ACC112 (cell line): ENCODE measurements around the gene PRSS38.
"Not testable (repeated sequence)": the region's sequence is repeated elsewhere in the genome, so short reads cannot be mapped to it uniquely, and the experiment has no call there.

Source experiments
- H2AFZ ChIP-seq: fragments of 200-600 bp; sonication (generic); one replicate; pipeline ENCODE4 v1.6.0; 2017; ENCODE audit warnings: antibody characterized with exemption, low read length; ENCODE audit not compliant: unreplicated experiment
- H3K27ac ChIP-seq: fragments of 200-600 bp; sonication (generic); 2 replicates; pipeline ENCODE4 v1.5.1; 2014; ENCODE audit warnings: low read depth, mild to moderate bottlenecking, antibody characterized with exemption, low read length, moderate library complexity
- H3K27me3 ChIP-seq: fragments of 200-600 bp; sonication (generic); 2 replicates; pipeline ENCODE4 v1.6.1; 2014; ENCODE audit warnings: mild to moderate bottlenecking, antibody characterized with exemption, low read length, moderate library complexity, mixed read lengths; ENCODE audit not compliant: insufficient read depth
- H3K36me3 ChIP-seq: fragments of 200-600 bp; sonication (generic); 2 replicates; pipeline ENCODE4 v1.6.1; 2016; ENCODE audit warnings: mild to moderate bottlenecking, antibody characterized with exemption, low read length, moderate library complexity, mixed read lengths; ENCODE audit not compliant: insufficient read depth
- H3K4me1 ChIP-seq: fragments of 200-600 bp; sonication (generic); one replicate; pipeline ENCODE4 v1.6.1; 2016; ENCODE audit warnings: low read length, mixed read lengths; ENCODE audit not compliant: insufficient read depth, unreplicated experiment, control insufficient read depth
- H3K4me3 ChIP-seq: fragments of 200-600 bp; sonication (generic); 2 replicates; pipeline ENCODE4 v1.5.1; 2014; ENCODE audit warnings: mild to moderate bottlenecking, low read depth, low read length
- H3K79me2 ChIP-seq: fragments of 200-600 bp; sonication (generic); one replicate; pipeline ENCODE4 v1.6.0; 2016; ENCODE audit warnings: low read length; ENCODE audit not compliant: control insufficient read depth, unreplicated experiment, insufficient read depth

The PRSS38 gene

GRCh38 chr1:227846265-227846858, 30.9 kb downstream of the PRSS38 start:
- H3K36me3 ChIP-seq: no peaks in the 10 kb centered on the region
- H3K27me3 ChIP-seq: peaks cover 28% of the 10 kb centered on the region
- H3K27ac ChIP-seq: no peak overlapping the region
- H3K4me3 ChIP-seq: no peak overlapping the region
- H2AFZ ChIP-seq: no peak overlapping the region
- no peaks in the 10 kb centered on the region for H3K4me1 ChIP-seq
- no peaks in the 10 kb centered on the region for H3K79me2 ChIP-seq

GRCh38 chr1:227847046-227847445, 31.6 kb downstream of the PRSS38 start:
- H3K79me2 ChIP-seq, H3K4me3 ChIP-seq, H3K4me1 ChIP-seq, H3K27ac ChIP-seq, H3K36me3 ChIP-seq, H2AFZ ChIP-seq: not testable (repeated sequence)
- H3K27me3 ChIP-seq: peaks cover 28% of the 10 kb centered on the region

GRCh38 chr1:227848430-227848932, 33.0 kb downstream of the PRSS38 start:
- Histone ChIP-seq H3K27ac (no peak overlapping the region), H3K4me1 (no peaks in the 10 kb centered on the region), H2AFZ (no peak overlapping the region), H3K79me2 (no peaks in the 10 kb centered on the region), H3K36me3 (no peaks in the 10 kb centered on the region), H3K27me3 (peaks cover 41% of the 10 kb centered on the region), H3K4me3 (no peak overlapping the region)

GRCh38 chr1:227849251-227849650, 33.8 kb downstream of the PRSS38 start:
- H3K27ac ChIP-seq: no peak overlapping the region
- no peak overlapping the region for H3K4me3 ChIP-seq
- no peaks in the 10 kb centered on the region for H3K36me3 ChIP-seq
- no peaks in the 10 kb centered on the region for H3K4me1 ChIP-seq
- H2AFZ ChIP-seq: no peak overlapping the region
- H3K27me3 ChIP-seq: peaks cover 47% of the 10 kb centered on the region
- no peaks in the 10 kb centered on the region for H3K79me2 ChIP-seq

- no peaks in the 10 kb centered on the region for H3K4me1 ChIP-seq
Measured at GRCh38 chr1:227854189-227854588, 38.7 kb downstream of the PRSS38 start.

GRCh38 chr1:227855687-227856086, 40.2 kb downstream of the PRSS38 start:
- H3K4me1 ChIP-seq: no peaks in the 10 kb centered on the region
- no peaks in the 10 kb centered on the region for H3K36me3 ChIP-seq
- H3K27me3 ChIP-seq: peaks cover 37% of the 10 kb centered on the region
- H3K4me3 ChIP-seq: no peak overlapping the region
- H2AFZ ChIP-seq: no peak overlapping the region
- H3K79me2 ChIP-seq: no peaks in the 10 kb centered on the region
- H3K27ac ChIP-seq: no peak overlapping the region

More at GRCh38 chr1:227854189-227854588, 38.7 kb downstream of the PRSS38 start:
- no peaks in the 10 kb centered on the region for H3K79me2 ChIP-seq
- no peaks in the 10 kb centered on the region for H3K36me3 ChIP-seq
- H2AFZ ChIP-seq: no peak overlapping the region
- H3K27ac ChIP-seq: no peak overlapping the region
- H3K27me3 ChIP-seq: peaks cover 41% of the 10 kb centered on the region
- no peak overlapping the region for H3K4me3 ChIP-seq

- Histone ChIP-seq H2AFZ (no peak overlapping the region), H3K79me2 (no peaks in the 10 kb centered on the region), H3K27ac (no peak overlapping the region), H3K4me3 (no peak overlapping the region), H3K4me1 (no peaks in the 10 kb centered on the region), H3K36me3 (no peaks in the 10 kb centered on the region), H3K27me3 (peaks cover 37% of the 10 kb centered on the region)
Measured at GRCh38 chr1:227856147-227856858, 40.8 kb downstream of the PRSS38 start.

GRCh38 chr1:227864882-227865281, 49.4 kb downstream of the PRSS38 start:
- Histone ChIP-seq H3K27ac (no peak overlapping the region), H3K4me3 (no peak overlapping the region), H3K27me3 (peaks cover 63% of the 10 kb centered on the region), H2AFZ (no peak overlapping the region), H3K79me2 (no peaks in the 10 kb centered on the region), H3K4me1 (no peaks in the 10 kb centered on the region), H3K36me3 (no peaks in the 10 kb centered on the region)

- peaks cover 47% of the 10 kb centered on the region for H3K27me3 ChIP-seq
- H2AFZ ChIP-seq: no peak overlapping the region
- no peaks in the 10 kb centered on the region for H3K79me2 ChIP-seq
- H3K36me3 ChIP-seq: no peaks in the 10 kb centered on the region
- H3K4me3 ChIP-seq: no peak overlapping the region
- no peaks in the 10 kb centered on the region for H3K4me1 ChIP-seq
- no peak overlapping the region for H3K27ac ChIP-seq
Measured at GRCh38 chr1:227869279-227869842, 53.9 kb downstream of the PRSS38 start.

GRCh38 chr1:227869851-227870305, 54.4 kb downstream of the PRSS38 start:
- H2AFZ ChIP-seq: no peak overlapping the region
- H3K79me2 ChIP-seq: no peaks in the 10 kb centered on the region
- H3K27me3 ChIP-seq: peaks cover 47% of the 10 kb centered on the region
- H3K27ac ChIP-seq: no peak overlapping the region
- H3K4me3 ChIP-seq: no peak overlapping the region
- H3K36me3 ChIP-seq: no peaks in the 10 kb centered on the region
- H3K4me1 ChIP-seq: no peaks in the 10 kb centered on the region

GRCh38 chr1:227870366-227870765, 54.9 kb downstream of the PRSS38 start:
- Histone ChIP-seq H3K27me3 (peaks cover 44% of the 10 kb centered on the region), H3K79me2 (no peaks in the 10 kb centered on the region), H3K27ac (no peak overlapping the region), H2AFZ (no peak overlapping the region), H3K4me1 (no peaks in the 10 kb centered on the region), H3K4me3 (no peak overlapping the region), H3K36me3 (no peaks in the 10 kb centered on the region)
